ENCODE measurements around the gene VRK1. TPM values are rescaled to one million over a fixed set of nuclear protein-coding genes. Genes with fewer than 3 reads are reported as not detected.

The VRK1 gene
- polyA plus RNA-seq, 4 donors = 4.0 to 17.5 (median 9.2) TPM

GRCh38 chr14:96804895-96805294 is 7.7 kb downstream of the VRK1 start:
- no peak for FAIRE-seq
- Histone ChIP-seq H3K27ac (ENCODE audit: low read depth in 1 of 3, low read length in 2 of 3) (no peak overlapping the region), H3K4me1 (ENCODE audit: control insufficient read depth in 3 of 3, insufficient read depth in 2 of 3, low read depth in 1 of 3, low read length in 2 of 3) (no peaks in the 10 kb centered on the region)

GRCh38 chr14:96805956-96806355 is 8.8 kb downstream of the VRK1 start:
- no peak for DNase-seq
- WGBS, 3 donors = 66 to 79% (median 73%) methylated on average over 4 of the region's 4 CpGs

More at GRCh38 chr14:96804895-96805294, 7.7 kb downstream of the VRK1 start:
- Histone ChIP-seq H3K9me3 (ENCODE audit: control insufficient read depth in 2 of 2, insufficient read depth in 1 of 2, low read depth in 1 of 2, low read length in 1 of 2) (no peaks in the 10 kb centered on the region), H3K27me3 (ENCODE audit: control insufficient read depth in 3 of 3, insufficient read depth in 3 of 3, low read length in 3 of 3) (no peaks in the 10 kb centered on the region), H3K36me3 (ENCODE audit: control insufficient read depth in 3 of 3, insufficient read depth in 2 of 3, low read depth in 1 of 3, low read length in 3 of 3) (no peaks in the 10 kb centered on the region), H3K4me3 (ENCODE audit: low read depth in 1 of 3, low read length in 3 of 3) (no peak overlapping the region)
- DNase-seq = no peak
- 77 to 93% (median 91%) methylated on average over 5 of the region's 5 CpGs for WGBS, 3 donors

GRCh38 chr14:96806836-96807235 is 9.7 kb downstream of the VRK1 start:
- FAIRE-seq = no peak
- no peaks in the 10 kb centered on the region for H3K4me1 ChIP-seq (ENCODE audit: control insufficient read depth in 3 of 3, insufficient read depth in 2 of 3, low read depth in 1 of 3, low read length in 2 of 3)
- no peaks in the 10 kb centered on the region for H3K27me3 ChIP-seq (ENCODE audit: control insufficient read depth in 3 of 3, insufficient read depth in 3 of 3, low read length in 3 of 3)
- no peaks in the 10 kb centered on the region for H3K9me3 ChIP-seq (ENCODE audit: control insufficient read depth in 2 of 2, insufficient read depth in 1 of 2, low read depth in 1 of 2, low read length in 1 of 2)
- H3K4me3 ChIP-seq (ENCODE audit: low read depth in 1 of 3, low read length in 3 of 3) = no peak overlapping the region
- 67 to 83% (median 80%) methylated on average over 3 of the region's 3 CpGs for WGBS, 3 donors
- H3K27ac ChIP-seq (ENCODE audit: low read depth in 1 of 3, low read length in 2 of 3) = no peak overlapping the region
- DNase-seq = no peak
- no peaks in the 10 kb centered on the region for H3K36me3 ChIP-seq (ENCODE audit: control insufficient read depth in 3 of 3, insufficient read depth in 2 of 3, low read depth in 1 of 3, low read length in 3 of 3)

More at GRCh38 chr14:96805956-96806355, 8.8 kb downstream of the VRK1 start:
- Histone ChIP-seq H3K4me1 (ENCODE audit: control insufficient read depth in 3 of 3, insufficient read depth in 2 of 3, low read depth in 1 of 3, low read length in 2 of 3) (no peaks in the 10 kb centered on the region), H3K4me3 (ENCODE audit: low read depth in 1 of 3, low read length in 3 of 3) (no peak overlapping the region), H3K27ac (ENCODE audit: low read depth in 1 of 3, low read length in 2 of 3) (no peak overlapping the region), H3K27me3 (ENCODE audit: control insufficient read depth in 3 of 3, insufficient read depth in 3 of 3, low read length in 3 of 3) (no peaks in the 10 kb centered on the region), H3K9me3 (ENCODE audit: control insufficient read depth in 2 of 2, insufficient read depth in 1 of 2, low read depth in 1 of 2, low read length in 1 of 2) (no peaks in the 10 kb centered on the region), H3K36me3 (ENCODE audit: control insufficient read depth in 3 of 3, insufficient read depth in 2 of 3, low read depth in 1 of 3, low read length in 3 of 3) (no peaks in the 10 kb centered on the region)
- FAIRE-seq = no peak

GRCh38 chr14:96808619-96809406 is 11.6 kb downstream of the VRK1 start:
- DNase-seq (no peak), FAIRE-seq (no peak)
- Histone ChIP-seq H3K4me1 (ENCODE audit: control insufficient read depth in 3 of 3, insufficient read depth in 2 of 3, low read depth in 1 of 3, low read length in 2 of 3) (no peaks in the 10 kb centered on the region), H3K9me3 (ENCODE audit: control insufficient read depth in 2 of 2, insufficient read depth in 1 of 2, low read depth in 1 of 2, low read length in 1 of 2) (no peaks in the 10 kb centered on the region), H3K36me3 (ENCODE audit: control insufficient read depth in 3 of 3, insufficient read depth in 2 of 3, low read depth in 1 of 3, low read length in 3 of 3) (no peaks in the 10 kb centered on the region), H3K27me3 (ENCODE audit: control insufficient read depth in 3 of 3, insufficient read depth in 3 of 3, low read length in 3 of 3) (no peaks in the 10 kb centered on the region), H3K27ac (ENCODE audit: low read depth in 1 of 3, low read length in 2 of 3) (no peak overlapping the region), H3K4me3 (ENCODE audit: low read depth in 1 of 3, low read length in 3 of 3) (no peak overlapping the region)
- WGBS, 3 donors = 86 to 95% (median 87%) methylated on average over 4 of the region's 4 CpGs

- Histone ChIP-seq H3K36me3 (ENCODE audit: control insufficient read depth in 3 of 3, insufficient read depth in 2 of 3, low read depth in 1 of 3, low read length in 3 of 3) (no peaks in the 10 kb centered on the region), H3K4me3 (ENCODE audit: low read depth in 1 of 3, low read length in 3 of 3) (no peak overlapping the region), H3K27ac (ENCODE audit: low read depth in 1 of 3, low read length in 2 of 3) (no peak overlapping the region), H3K27me3 (ENCODE audit: control insufficient read depth in 3 of 3, insufficient read depth in 3 of 3, low read length in 3 of 3) (no peaks in the 10 kb centered on the region), H3K9me3 (ENCODE audit: control insufficient read depth in 2 of 2, insufficient read depth in 1 of 2, low read depth in 1 of 2, low read length in 1 of 2) (no peaks in the 10 kb centered on the region), H3K4me1 (ENCODE audit: control insufficient read depth in 3 of 3, insufficient read depth in 2 of 3, low read depth in 1 of 3, low read length in 2 of 3) (no peaks in the 10 kb centered on the region)
- WGBS, 3 donors = 77 to 90% (median 89%) methylated on average over 2 of the region's 2 CpGs
- FAIRE-seq (no peak), DNase-seq (no peak)
Measured at GRCh38 chr14:96811265-96811664, 14.1 kb downstream of the VRK1 start.

- H3K27ac ChIP-seq (ENCODE audit: low read depth in 1 of 3, low read length in 2 of 3) = no peak overlapping the region
- no peaks in the 10 kb centered on the region for H3K27me3 ChIP-seq (ENCODE audit: control insufficient read depth in 3 of 3, insufficient read depth in 3 of 3, low read length in 3 of 3)
- DNase-seq (no peak), FAIRE-seq (no peak)
- H3K4me3 ChIP-seq (ENCODE audit: low read depth in 1 of 3, low read length in 3 of 3) = no peak overlapping the region
- no peaks in the 10 kb centered on the region for H3K36me3 ChIP-seq (ENCODE audit: control insufficient read depth in 3 of 3, insufficient read depth in 2 of 3, low read depth in 1 of 3, low read length in 3 of 3)
- H3K4me1 ChIP-seq (ENCODE audit: control insufficient read depth in 3 of 3, insufficient read depth in 2 of 3, low read depth in 1 of 3, low read length in 2 of 3) = no peaks in the 10 kb centered on the region
- 70 to 83% (median 80%) methylated on average over 3 of the region's 3 CpGs for WGBS, 3 donors
- no peaks in the 10 kb centered on the region for H3K9me3 ChIP-seq (ENCODE audit: control insufficient read depth in 2 of 2, insufficient read depth in 1 of 2, low read depth in 1 of 2, low read length in 1 of 2)
Measured at GRCh38 chr14:96811985-96812667, 14.9 kb downstream of the VRK1 start.

GRCh38 chr14:96816281-96816680 is 19.1 kb downstream of the VRK1 start:
- H3K27ac ChIP-seq (ENCODE audit: low read depth in 1 of 3, low read length in 2 of 3) = no peak overlapping the region
- H3K9me3 ChIP-seq (ENCODE audit: control insufficient read depth in 2 of 2, insufficient read depth in 1 of 2, low read depth in 1 of 2, low read length in 1 of 2) = no peaks in the 10 kb centered on the region
- H3K36me3 ChIP-seq (ENCODE audit: control insufficient read depth in 3 of 3, insufficient read depth in 2 of 3, low read depth in 1 of 3, low read length in 3 of 3) = no peaks in the 10 kb centered on the region
- H3K4me3 ChIP-seq (ENCODE audit: low read depth in 1 of 3, low read length in 3 of 3) = no peak overlapping the region
- FAIRE-seq = no peak
- no peaks in the 10 kb centered on the region for H3K27me3 ChIP-seq (ENCODE audit: control insufficient read depth in 3 of 3, insufficient read depth in 3 of 3, low read length in 3 of 3)
- 85 to 88% (median 87%) methylated on average over 3 of the region's 3 CpGs for WGBS, 3 donors
- no peak for DNase-seq
- no peaks in the 10 kb centered on the region for H3K4me1 ChIP-seq (ENCODE audit: control insufficient read depth in 3 of 3, insufficient read depth in 2 of 3, low read depth in 1 of 3, low read length in 2 of 3)

- FAIRE-seq (no peak), DNase-seq (no peak)
- 74 to 78% (median 76%) methylated on average over 5 of the region's 5 CpGs for WGBS, 3 donors
- Histone ChIP-seq H3K9me3 (ENCODE audit: control insufficient read depth in 2 of 2, insufficient read depth in 1 of 2, low read depth in 1 of 2, low read length in 1 of 2) (no peaks in the 10 kb centered on the region), H3K4me1 (ENCODE audit: control insufficient read depth in 3 of 3, insufficient read depth in 2 of 3, low read depth in 1 of 3, low read length in 2 of 3) (no peaks in the 10 kb centered on the region), H3K4me3 (ENCODE audit: low read depth in 1 of 3, low read length in 3 of 3) (no peak overlapping the region), H3K27ac (ENCODE audit: low read depth in 1 of 3, low read length in 2 of 3) (no peak overlapping the region), H3K27me3 (ENCODE audit: control insufficient read depth in 3 of 3, insufficient read depth in 3 of 3, low read length in 3 of 3) (no peaks in the 10 kb centered on the region), H3K36me3 (ENCODE audit: control insufficient read depth in 3 of 3, insufficient read depth in 2 of 3, low read depth in 1 of 3, low read length in 3 of 3) (no peaks in the 10 kb centered on the region)
Measured at GRCh38 chr14:96817750-96818666, 20.8 kb downstream of the VRK1 start.
